H9 (cell line): ENCODE data around the gene PRSS57. TPM values are rescaled to one million over a fixed set of nuclear protein-coding genes. Genes with fewer than 3 reads are reported as not detected.

Experiments
- DNase-seq: peaks from one replicate; pipeline ENCODE4 v3.0.0-alpha.2; 2017
- H2AFZ ChIP-seq: one replicate; pipeline ENCODE4 v1.6.1; 2013; ENCODE audit warnings: mild to moderate bottlenecking, low read length, control low read depth, moderate library complexity
- H2AK5ac ChIP-seq: 2 replicates; pipeline ENCODE4 v1.6.1; 2013; ENCODE audit warnings: low read length, control low read depth, mixed read lengths; ENCODE audit not compliant: insufficient read length
- H2BK120ac ChIP-seq: one replicate; pipeline ENCODE4 v1.6.1; 2013; ENCODE audit warnings: low read depth, mild to moderate bottlenecking, low read length, control low read depth, inconsistent platforms; ENCODE audit not compliant: poor library complexity, severe bottlenecking
- H2BK12ac ChIP-seq: 2 replicates; pipeline ENCODE4 v1.6.1; 2013; ENCODE audit warnings: low read length, control low read depth, mixed read lengths, low read depth; ENCODE audit not compliant: insufficient read length
- H2BK15ac ChIP-seq: 2 replicates; pipeline ENCODE4 v1.6.1; 2013; ENCODE audit warnings: low read depth, low read length, control low read depth
- H2BK20ac ChIP-seq: one replicate; pipeline ENCODE4 v1.6.1; 2013; ENCODE audit warnings: low read depth, mild to moderate bottlenecking, low read length, control low read depth, inconsistent platforms; ENCODE audit not compliant: poor library complexity, severe bottlenecking
- H2BK5ac ChIP-seq: 2 replicates; pipeline ENCODE4 v1.6.1; 2013; ENCODE audit warnings: low read length, control low read depth, mixed read lengths; ENCODE audit not compliant: insufficient read length
- H3K14ac ChIP-seq: 2 replicates; pipeline ENCODE4 v1.6.1; 2013; ENCODE audit warnings: low read length, control low read depth; ENCODE audit not compliant: insufficient read depth
- H3K18ac ChIP-seq: 2 replicates; pipeline ENCODE4 v1.6.1; 2013; ENCODE audit warnings: low read depth, mild to moderate bottlenecking, mixed read lengths, low read length, control low read depth; ENCODE audit not compliant: insufficient read length
- H3K23ac ChIP-seq: 2 replicates; pipeline ENCODE4 v1.6.1; 2013; ENCODE audit warnings: low read length, control low read depth, mixed read lengths, low read depth; ENCODE audit not compliant: insufficient read length
- H3K23me2 ChIP-seq: 2 replicates; pipeline ENCODE4 v1.6.1; 2013; ENCODE audit warnings: low read depth, mild to moderate bottlenecking, mixed read lengths, low read length, control low read depth; ENCODE audit not compliant: insufficient read length, poor library complexity, severe bottlenecking
- H3K27ac ChIP-seq: 2 replicates; pipeline ENCODE4 v1.5.1; 2013; ENCODE audit warnings: low read length, control low read depth, mixed read lengths, low read depth; ENCODE audit not compliant: insufficient read length
- H3K27me3 ChIP-seq: 2 replicates; pipeline ENCODE4 v1.6.1; 2013; ENCODE audit warnings: low read length, control low read depth, inconsistent platforms; ENCODE audit not compliant: insufficient read depth
- H3K4ac ChIP-seq: 2 replicates; pipeline ENCODE4 v1.6.1; 2013; ENCODE audit warnings: low read depth, mild to moderate bottlenecking, control low read depth, inconsistent platforms, low read length, moderate library complexity
- H3K4me1 ChIP-seq: 2 replicates; pipeline ENCODE4 v1.6.1; 2013; ENCODE audit warnings: low read length, control low read depth, inconsistent platforms; ENCODE audit not compliant: insufficient read depth
- H3K4me2 ChIP-seq: 2 replicates; pipeline ENCODE4 v1.6.1; 2013; ENCODE audit warnings: low read length, control low read depth, mixed read lengths; ENCODE audit not compliant: insufficient read length, insufficient read depth
- H3K56ac ChIP-seq: 2 replicates; pipeline ENCODE4 v1.6.1; 2013; ENCODE audit warnings: low read depth, mild to moderate bottlenecking, mixed read lengths, low read length, control low read depth; ENCODE audit not compliant: insufficient read length
- H3K79me1 ChIP-seq: 2 replicates; pipeline ENCODE4 v1.6.1; 2013; ENCODE audit warnings: low read depth, mild to moderate bottlenecking, moderate library complexity, low read length, control low read depth, inconsistent platforms; ENCODE audit not compliant: insufficient read depth, poor library complexity, severe bottlenecking
- H3K79me2 ChIP-seq: 2 replicates; pipeline ENCODE4 v1.6.1; 2013; ENCODE audit warnings: low read length, control low read depth, inconsistent platforms; ENCODE audit not compliant: insufficient read depth
- H3K9ac ChIP-seq: 2 replicates; pipeline ENCODE4 v1.6.1; 2013; ENCODE audit warnings: low read length, control low read depth, mixed read lengths; ENCODE audit not compliant: insufficient read length; ENCODE audit errors: extremely low read depth
- H3K9me3 ChIP-seq: one replicate; pipeline ENCODE4 v1.6.1; 2013; ENCODE audit warnings: low read depth, low read length, inconsistent platforms; ENCODE audit not compliant: control insufficient read depth
- H3T11ph ChIP-seq: one replicate; pipeline ENCODE4 v1.6.1; 2013; ENCODE audit warnings: mild to moderate bottlenecking, low read length, control low read depth, inconsistent platforms
- H4K20me1 ChIP-seq: one replicate; pipeline ENCODE4 v1.6.1; 2013; ENCODE audit not compliant: control insufficient read depth, insufficient read length, insufficient read depth
- H4K5ac ChIP-seq: 2 replicates; pipeline ENCODE4 v1.6.1; 2013; ENCODE audit warnings: low read depth, mild to moderate bottlenecking, mixed read lengths, low read length, control low read depth; ENCODE audit not compliant: insufficient read length
- H4K8ac ChIP-seq: replicated peaks from 2 replicates; pipeline ENCODE4 v1.6.1; 2013; ENCODE audit warnings: low read length, control low read depth, mixed read lengths, low read depth; ENCODE audit not compliant: insufficient read length
- H4K91ac ChIP-seq: 2 replicates; pipeline ENCODE4 v1.6.1; 2013; ENCODE audit warnings: low read depth, mild to moderate bottlenecking, moderate library complexity, mixed read lengths, low read length, control low read depth; ENCODE audit not compliant: insufficient read length
- H3K27ac Mint-ChIP-seq, 3 experiments: 2 replicates in 2 of 3; 3 replicates in 1 of 3; pipeline ENCODE4 v1.8.0; 2020 to 2021; ENCODE audit warnings: mixed read lengths in 3 of 3, mild to moderate bottlenecking in 1 of 3, moderate library complexity in 1 of 3
- H3K27me3 Mint-ChIP-seq: 2 replicates; pipeline ENCODE4 v1.8.0; 2021; ENCODE audit warnings: low read depth, mild to moderate bottlenecking, moderate library complexity, mixed read lengths
- H3K36me3 Mint-ChIP-seq, 3 experiments: 2 replicates in 2 of 3; 3 replicates in 1 of 3; pipeline ENCODE4 v1.8.0; 2020 to 2021; ENCODE audit warnings: low read depth in 3 of 3, mixed read lengths in 3 of 3; ENCODE audit not compliant: insufficient read depth in 1 of 3
- H3K4me1 Mint-ChIP-seq, 2 experiments: 2 replicates each; pipeline ENCODE4 v1.8.0; 2020; ENCODE audit warnings: mixed read lengths in 2 of 2
- H3K4me3 Mint-ChIP-seq, 2 experiments: 2 replicates in 1 of 2; 3 replicates in 1 of 2; pipeline ENCODE4 v1.8.0; 2020 to 2021; ENCODE audit warnings: mild to moderate bottlenecking in 2 of 2, mixed read lengths in 2 of 2, moderate library complexity in 1 of 2
- H3K9me3 Mint-ChIP-seq, 2 experiments: 2 replicates in 1 of 2; 3 replicates in 1 of 2; pipeline ENCODE4 v1.8.0; 2020; ENCODE audit warnings: mild to moderate bottlenecking in 2 of 2, mixed read lengths in 2 of 2, moderate library complexity in 1 of 2
- CTCF ChIP-seq: fragments of 200-600 bp; sonication (generic); conservative IDR thresholded peaks from 3 replicates; pipeline ENCODE4 v1.8.0; 2021; ENCODE audit warnings: antibody characterized with exemption, mild to moderate bottlenecking
- WGBS: extraction: QIAGEN DNeasy Blood & Tissue Kit; methylation state at CpG from one replicate; pipeline ENCODE4 v1.1.7; 2013; ENCODE audit warnings: missing lambda C conversion rate, low lambda C conversion rate, mixed read lengths; ENCODE audit not compliant: insufficient read length; ENCODE audit errors: extremely low coverage; 5-methylcytosine and 5-hydroxymethylcytosine counted together
- total RNA-seq: library from RNA; stranded (reverse); gene quantifications from 2 replicates; pipeline ENCODE4 v1.2.1, GENCODE V29; 2021

PRSS57 gene
- total RNA-seq, 1 experiment from 2014 or later = not detected

GRCh38 chr19:657611-658010, 37.6 kb downstream of the PRSS57 start:
- H3K9me3 ChIP-seq = no peaks in the 10 kb centered on the region
- H3K4me2 ChIP-seq = no peak overlapping the region
- H3K27ac ChIP-seq = no peak overlapping the region
- peaks cover 82% of the 10 kb centered on the region for H3K79me2 ChIP-seq
- no peaks in the 10 kb centered on the region; the same call in 1 of the 2 replicates for H3K4me1 ChIP-seq
- no peak overlapping the region for H2BK120ac ChIP-seq
- H4K91ac ChIP-seq = no peak overlapping the region
- no peak overlapping the region for H2AK5ac ChIP-seq
- no peak overlapping the region for H2BK20ac ChIP-seq
- H4K8ac ChIP-seq = no peak overlapping the region
- H3K4me3 Mint-ChIP-seq = no peak overlapping the region
- H3K27me3 Mint-ChIP-seq = no peaks in the 10 kb centered on the region; the same call in 1 of the 2 replicates
- peaks cover 3 to 16% (median 10%) of the 10 kb centered on the region in 3 experiments; a peak in 6 of 7 replicates for H3K36me3 Mint-ChIP-seq
- no peak for DNase-seq
- no peak overlapping the region for H3K18ac ChIP-seq
- no peak overlapping the region for H3K56ac ChIP-seq
- H3K4ac ChIP-seq = no peak overlapping the region
- no peak overlapping the region for H2BK12ac ChIP-seq
- H3K27me3 ChIP-seq = no peaks in the 10 kb centered on the region
- no peak overlapping the region for H3K9ac ChIP-seq
- H3K23ac ChIP-seq = no peak overlapping the region
- H3T11ph ChIP-seq = no peak overlapping the region
- peaks cover 13 to 18% of the 10 kb centered on the region in 2 experiments for H3K4me1 Mint-ChIP-seq
- H2AFZ ChIP-seq = no peak overlapping the region
- no CpG with 5 or more reads among the region's 19 CpGs for WGBS
- no peak overlapping the region for H2BK5ac ChIP-seq
- peaks cover 15% of the 10 kb centered on the region for H4K20me1 ChIP-seq
- H3K23me2 ChIP-seq = peaks cover 4% of the 10 kb centered on the region
- H3K79me1 ChIP-seq = peaks cover 7% of the 10 kb centered on the region
- H3K9me3 Mint-ChIP-seq = no peaks in the 10 kb centered on the region; a peak in 2 of 5 replicates
- H3K27ac Mint-ChIP-seq = peak overlapping the region; percentile 16 to 94 (median 44); a peak in 3 of 7 replicates
- no peak overlapping the region for H2BK15ac ChIP-seq
- no peak for TF ChIP-seq CTCF
- no peak overlapping the region for H3K14ac ChIP-seq
- H4K5ac ChIP-seq = no peak overlapping the region
